Progenitor cell of endocrine pancreas (in vitro differentiated cells): ENCODE data around the gene SORCS2. TPM values are rescaled to one million over a fixed set of nuclear protein-coding genes. Genes with fewer than 3 reads are reported as not detected.

Experiments
- DNase-seq: peaks from one replicate; pipeline ENCODE4 v3.0.0; 2021; ENCODE audit warnings: low spot score; ENCODE audit not compliant: unreplicated experiment
- H3K27ac Mint-ChIP-seq: 2 replicates; pipeline ENCODE4 v1.8.0; 2021; ENCODE audit warnings: mild to moderate bottlenecking, moderate library complexity, mixed read lengths
- H3K27me3 Mint-ChIP-seq: 2 replicates; pipeline ENCODE4 v1.8.0; 2021; ENCODE audit warnings: mixed read lengths
- H3K36me3 Mint-ChIP-seq: 2 replicates; pipeline ENCODE4 v1.8.0; 2022; ENCODE audit warnings: mixed read lengths; ENCODE audit not compliant: insufficient read depth
- H3K4me1 Mint-ChIP-seq: 2 replicates; pipeline ENCODE4 v1.8.0; 2021; ENCODE audit warnings: low read depth, mixed read lengths
- H3K4me3 Mint-ChIP-seq: 2 replicates; pipeline ENCODE4 v1.8.0; 2021; ENCODE audit warnings: low read depth, mild to moderate bottlenecking, moderate library complexity, mixed read lengths
- H3K9me3 Mint-ChIP-seq: 2 replicates; pipeline ENCODE4 v1.8.0; 2021; ENCODE audit warnings: low read depth, mixed read lengths
- total RNA-seq: library from RNA; stranded (reverse); gene quantifications from 2 replicates; pipeline ENCODE4 v1.2.1, GENCODE V29; 2021
- TF ChIP-seq, protein P1 (sequence below): fragments of 200-600 bp; sonication (generic); IDR thresholded peaks from one replicate; pipeline ENCODE4 v1.5.0; 2021; ENCODE audit warnings: antibody characterized with exemption, mild to moderate bottlenecking; ENCODE audit not compliant: unreplicated experiment

The SORCS2 gene
- total RNA-seq, 1 donor from 2014 or later, result 2.2 TPM

DNA sequence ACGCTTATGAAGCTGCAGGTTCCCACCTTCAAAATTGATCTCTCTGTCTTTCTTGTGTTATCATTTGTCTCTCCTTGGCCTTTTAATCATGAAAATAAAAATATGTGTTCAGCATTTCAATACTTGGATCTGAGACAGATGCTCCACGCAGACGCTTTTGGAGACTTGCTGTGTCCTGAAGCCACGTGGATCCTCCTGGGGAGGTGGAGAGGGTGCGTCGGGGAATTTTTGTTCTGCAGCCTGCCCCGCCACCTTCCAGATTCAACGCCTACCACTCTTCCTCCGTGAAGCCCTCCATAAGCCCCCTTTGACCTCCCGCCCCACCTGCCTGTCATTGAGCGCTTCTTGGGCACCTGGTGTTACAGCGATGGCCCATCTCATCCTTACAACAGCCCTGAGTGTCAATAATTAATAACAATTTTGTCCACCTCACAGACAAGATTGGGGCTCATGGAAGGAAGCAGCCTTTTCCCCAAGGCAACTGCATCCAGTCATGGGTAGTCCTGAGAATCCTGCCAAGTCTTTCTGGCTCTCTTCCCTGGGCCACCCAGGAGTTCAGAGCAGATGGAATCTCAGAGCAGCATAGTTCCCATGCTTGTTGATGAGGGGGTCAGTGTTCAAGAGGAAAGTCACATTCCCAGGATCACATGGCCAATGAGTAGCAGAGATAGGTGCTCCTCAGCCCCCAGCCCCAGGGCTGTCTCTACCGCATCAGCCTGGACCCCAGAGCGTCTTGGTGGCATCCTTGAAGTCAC, 415.0 kb downstream of the SORCS2 start:
- H3K27ac Mint-ChIP-seq, result no peak overlapping the region
- peaks cover 19% of the 10 kb centered on the region for H3K27me3 Mint-ChIP-seq
- peaks cover 18% of the 10 kb centered on the region for H3K4me1 Mint-ChIP-seq
- TF ChIP-seq, protein P1, sequence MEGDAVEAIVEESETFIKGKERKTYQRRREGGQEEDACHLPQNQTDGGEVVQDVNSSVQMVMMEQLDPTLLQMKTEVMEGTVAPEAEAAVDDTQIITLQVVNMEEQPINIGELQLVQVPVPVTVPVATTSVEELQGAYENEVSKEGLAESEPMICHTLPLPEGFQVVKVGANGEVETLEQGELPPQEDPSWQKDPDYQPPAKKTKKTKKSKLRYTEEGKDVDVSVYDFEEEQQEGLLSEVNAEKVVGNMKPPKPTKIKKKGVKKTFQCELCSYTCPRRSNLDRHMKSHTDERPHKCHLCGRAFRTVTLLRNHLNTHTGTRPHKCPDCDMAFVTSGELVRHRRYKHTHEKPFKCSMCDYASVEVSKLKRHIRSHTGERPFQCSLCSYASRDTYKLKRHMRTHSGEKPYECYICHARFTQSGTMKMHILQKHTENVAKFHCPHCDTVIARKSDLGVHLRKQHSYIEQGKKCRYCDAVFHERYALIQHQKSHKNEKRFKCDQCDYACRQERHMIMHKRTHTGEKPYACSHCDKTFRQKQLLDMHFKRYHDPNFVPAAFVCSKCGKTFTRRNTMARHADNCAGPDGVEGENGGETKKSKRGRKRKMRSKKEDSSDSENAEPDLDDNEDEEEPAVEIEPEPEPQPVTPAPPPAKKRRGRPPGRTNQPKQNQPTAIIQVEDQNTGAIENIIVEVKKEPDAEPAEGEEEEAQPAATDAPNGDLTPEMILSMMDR, result no peak
- H3K9me3 Mint-ChIP-seq, result peaks cover 12% of the 10 kb centered on the region
- no peak overlapping the region for H3K4me3 Mint-ChIP-seq
- peaks cover 3% of the 10 kb centered on the region for H3K36me3 Mint-ChIP-seq
- DNase-seq, result no peak

DNA sequence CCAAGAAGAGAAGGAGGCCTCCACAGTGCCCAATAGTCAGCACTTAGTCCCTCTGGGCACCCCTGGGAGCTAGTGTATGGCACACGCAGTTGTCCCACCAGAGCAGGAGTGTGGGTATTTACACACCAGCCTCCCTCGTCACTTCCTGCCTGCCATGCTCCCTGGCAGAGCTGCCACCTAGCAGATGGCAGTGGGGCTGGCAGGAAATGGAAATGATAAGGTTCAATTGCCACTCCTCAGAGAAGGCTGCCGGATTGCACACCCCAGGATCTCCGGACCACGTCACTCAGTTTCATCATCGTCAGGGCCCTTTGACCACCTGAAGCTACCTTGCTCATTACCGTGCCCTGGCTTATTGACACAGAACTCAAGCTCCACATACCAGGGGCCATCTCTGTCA, 415.7 kb downstream of the SORCS2 start:
- no peak overlapping the region for H3K27ac Mint-ChIP-seq
- H3K36me3 Mint-ChIP-seq, result peaks cover 3% of the 10 kb centered on the region
- no peak for DNase-seq
- H3K4me3 Mint-ChIP-seq, result no peak overlapping the region
- H3K9me3 Mint-ChIP-seq, result peaks cover 12% of the 10 kb centered on the region
- peaks cover 20% of the 10 kb centered on the region for H3K4me1 Mint-ChIP-seq
- TF ChIP-seq, protein P1, result no peak
- H3K27me3 Mint-ChIP-seq, result peaks cover 19% of the 10 kb centered on the region

DNA sequence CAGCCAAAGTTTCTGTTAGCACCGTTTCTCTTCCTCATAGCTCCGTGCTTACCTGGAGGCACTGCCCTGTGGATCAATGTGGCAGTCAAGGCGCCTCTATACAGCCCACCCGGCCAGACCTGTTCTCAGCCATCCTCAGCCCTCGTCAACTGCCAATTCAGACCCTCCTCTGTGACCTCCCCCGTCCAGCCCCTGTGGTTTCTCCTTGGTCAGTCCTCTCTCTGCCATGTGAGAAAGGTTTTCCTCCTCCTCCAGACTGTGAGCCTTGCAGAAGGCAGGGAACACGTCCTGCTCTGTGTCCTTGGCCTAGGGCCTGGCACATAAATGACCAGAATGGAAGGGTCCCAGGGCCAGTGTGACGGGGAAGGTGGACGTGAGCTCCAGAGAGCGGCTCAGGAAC, 417.0 kb downstream of the SORCS2 start:
- Mint-ChIP-seq H3K36me3 (no peaks in the 10 kb centered on the region), H3K9me3 (peaks cover 2% of the 10 kb centered on the region), H3K27me3 (peaks cover 19% of the 10 kb centered on the region), H3K4me3 (no peak overlapping the region), H3K27ac (peak overlapping the region; percentile 70), H3K4me1 (peaks cover 20% of the 10 kb centered on the region)
- TF ChIP-seq, protein P1, result no peak
- DNase-seq, result no peak

DNA sequence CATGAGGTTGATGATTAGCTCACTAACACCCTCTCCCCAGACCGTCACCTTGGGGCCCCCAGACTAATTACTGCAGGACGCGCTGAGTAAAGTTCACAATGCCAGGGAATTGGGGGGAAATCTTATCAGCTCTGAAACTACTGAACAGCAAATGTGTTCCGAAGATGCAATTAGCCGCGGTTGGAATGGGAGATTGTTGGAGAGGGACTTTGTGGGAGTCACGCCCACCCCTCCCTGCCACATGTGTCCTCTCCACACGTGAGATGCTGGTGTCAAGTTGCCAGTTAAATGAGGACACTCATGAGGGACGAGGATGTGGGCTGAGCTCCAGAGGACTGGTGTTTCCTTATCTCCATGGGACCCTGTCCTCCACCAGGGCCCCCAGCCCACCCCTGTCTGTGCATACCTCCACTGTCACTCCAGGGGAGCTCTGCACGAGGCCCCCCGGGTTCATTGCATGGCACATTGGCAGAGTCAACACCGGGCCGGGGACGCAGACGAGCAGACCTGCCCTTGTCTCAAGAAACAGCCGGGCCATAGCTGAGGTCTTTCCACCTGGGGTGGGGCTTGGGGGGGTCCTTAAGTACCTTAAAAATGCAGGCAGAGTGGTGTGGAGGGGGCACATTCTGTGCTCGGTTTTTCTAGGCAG, 417.8 kb downstream of the SORCS2 start:
- no peak for DNase-seq
- Mint-ChIP-seq H3K4me3 (peak overlapping the region; percentile 25), H3K4me1 (peaks cover 20% of the 10 kb centered on the region), H3K36me3 (no peaks in the 10 kb centered on the region), H3K27ac (no peak overlapping the region), H3K9me3 (no peaks in the 10 kb centered on the region), H3K27me3 (peaks cover 19% of the 10 kb centered on the region)
- TF ChIP-seq, protein P1, result no peak

DNA sequence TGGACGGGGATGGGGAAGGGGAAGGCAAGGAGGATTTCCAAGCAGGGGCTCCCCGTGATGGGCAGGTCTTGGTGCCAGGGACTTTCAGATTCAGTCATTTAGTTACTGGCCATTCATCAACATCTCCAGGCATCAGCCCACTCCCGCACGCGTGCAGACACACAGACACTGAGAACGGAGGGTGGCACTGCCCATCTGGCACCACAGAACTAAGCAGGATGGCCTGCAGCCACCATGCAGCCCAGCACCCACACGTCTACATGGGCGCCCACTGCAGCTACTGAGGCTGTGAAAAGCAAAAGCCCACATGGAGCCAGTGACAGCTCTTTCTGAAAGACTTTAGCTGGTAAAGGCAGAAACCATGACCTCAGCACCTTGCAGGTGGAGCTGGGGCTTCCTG, 418.5 kb downstream of the SORCS2 start:
- Mint-ChIP-seq H3K27ac (no peak overlapping the region), H3K27me3 (peaks cover 21% of the 10 kb centered on the region)

More for the DNA sequence above, 418.5 kb downstream of the SORCS2 start:
- no peak overlapping the region for H3K4me3 Mint-ChIP-seq
- H3K9me3 Mint-ChIP-seq, result no peaks in the 10 kb centered on the region
- H3K4me1 Mint-ChIP-seq, result peaks cover 20% of the 10 kb centered on the region
- no peak for DNase-seq
- TF ChIP-seq, protein P1, result no peak
- H3K36me3 Mint-ChIP-seq, result no peaks in the 10 kb centered on the region
